GM19240 (cell line): Measurements from ENCODE around the gene GIT2.
A peak's percentile ranks its signal among the peaks of the same experiment; 100 is the strongest.
"Not testable (repeated sequence)": the region's sequence is repeated elsewhere in the genome, so short reads cannot be mapped to it uniquely, and the experiment has no call there.

Source experiments
- DNase-seq: peaks from one replicate; pipeline ENCODE4 v3.0.0; 2011; ENCODE audit warnings: low spot score; ENCODE audit not compliant: insufficient read length

GIT2 gene

GRCh38 chr12:109923481-109924245 is 72.5 kb downstream of the GIT2 start:
- DNase-seq = no peak

- DNase-seq = no peak
These were observed 73.1 kb downstream of the GIT2 start for GRCh38 chr12:109923038-109923437.

- DNase-seq = no peak
These were observed 74.2 kb downstream of the GIT2 start for GRCh38 chr12:109921982-109922381.

- DNase-seq = no peak
These were observed 75.8 kb downstream of the GIT2 start for GRCh38 chr12:109920261-109920780.

- DNase-seq = no peak
These were observed 76.7 kb downstream of the GIT2 start for GRCh38 chr12:109919456-109919855.

- no peak for DNase-seq
These were observed 80.1 kb downstream of the GIT2 start for GRCh38 chr12:109916045-109916444.

GRCh38 chr12:109915171-109916040 is 80.8 kb downstream of the GIT2 start:
- no peak for DNase-seq

- DNase-seq = no peak
These were observed 81.7 kb downstream of the GIT2 start for GRCh38 chr12:109914461-109914860.

- DNase-seq = no peak
These were observed 83.3 kb downstream of the GIT2 start for GRCh38 chr12:109912855-109913321.

- no peak for DNase-seq
These were observed 85.2 kb downstream of the GIT2 start for GRCh38 chr12:109910969-109911348.

GRCh38 chr12:109910254-109910968 is 85.8 kb downstream of the GIT2 start:
- DNase-seq = no peak

- no peak for DNase-seq
These were observed 90.9 kb downstream of the GIT2 start for GRCh38 chr12:109905301-109905700.

- DNase-seq = no peak
These were observed 93.2 kb downstream of the GIT2 start for GRCh38 chr12:109902891-109903418.

GRCh38 chr12:109900752-109901580 is 95.2 kb downstream of the GIT2 start:
- DNase-seq = no peak

- DNase-seq = peak; percentile 88
These were observed 96.1 kb downstream of the GIT2 start, which contains the start of gene TCHP for GRCh38 chr12:109899783-109900751. Gene TCHP, plus strand, starts transcription at chr12:109900274. Its CDS starts 2,753 bp downstream, at chr12:109903027.

GRCh38 chr12:109899345-109899744 is 96.8 kb downstream of the GIT2 start:
- DNase-seq = not testable (repeated sequence)

- DNase-seq = no peak
These were observed 99.1 kb downstream of the GIT2 start for GRCh38 chr12:109897029-109897428.

- DNase-seq = no peak
These were observed 100.0 kb downstream of the GIT2 start for GRCh38 chr12:109896188-109896587.

- DNase-seq = no peak
These were observed 101.2 kb downstream of the GIT2 start for GRCh38 chr12:109894939-109895338.
